22Rv1 (cell line): Measurements from ENCODE around the gene PHACTR4.

Source experiments
- H3K27ac ChIP-seq: fragments of 450-650 bp; 2 replicates; pipeline ENCODE4 v1.5.1; 2017
- CTCF ChIP-seq: fragments of 450-650 bp; IDR thresholded peaks from 2 replicates; pipeline ENCODE4 v1.5.1; 2017; ENCODE audit warnings: mild to moderate bottlenecking
- ZFX ChIP-seq: fragments of 450-650 bp; IDR thresholded peaks from 2 replicates; pipeline ENCODE4 v1.6.1; 2017; ENCODE audit warnings: antibody characterized with exemption, borderline replicate concordance

Gene PHACTR4

GRCh38 chr1:28457678-28458077 lies 88.1 kb downstream of the PHACTR4 start:
- H3K27ac ChIP-seq = no peak overlapping the region
- no peak for TF ChIP-seq ZFX

- H3K27ac ChIP-seq = no peak overlapping the region
- TF ChIP-seq CTCF (no peak), ZFX (no peak)
These were observed 89.0 kb downstream of the PHACTR4 start for GRCh38 chr1:28458237-28459228.

GRCh38 chr1:28466226-28466778 lies 96.8 kb downstream of the PHACTR4 start:
- no peak overlapping the region for H3K27ac ChIP-seq
- TF ChIP-seq CTCF (no peak), ZFX (no peak)

- H3K27ac ChIP-seq = no peak overlapping the region
- no peak for TF ChIP-seq ZFX
- no peak for TF ChIP-seq CTCF
These were observed 100.6 kb downstream of the PHACTR4 start for GRCh38 chr1:28470146-28470545.

GRCh38 chr1:28479497-28479896 lies 110.0 kb downstream of the PHACTR4 start:
- H3K27ac ChIP-seq = 0 out of 2 replicates have a peak overlapping the region, but pooled peaks have one; percentile 7

GRCh38 chr1:28480308-28480707 lies 110.8 kb downstream of the PHACTR4 start:
- no peak for TF ChIP-seq ZFX
- TF ChIP-seq CTCF = no peak
- H3K27ac ChIP-seq = no peak overlapping the region

GRCh38 chr1:28482138-28482537 lies 112.6 kb downstream of the PHACTR4 start:
- TF ChIP-seq ZFX (no peak), CTCF (no peak)
- H3K27ac ChIP-seq = no peak overlapping the region

- no peak overlapping the region for H3K27ac ChIP-seq
- TF ChIP-seq ZFX (no peak), CTCF (no peak)
These were observed 113.2 kb downstream of the PHACTR4 start for GRCh38 chr1:28482702-28483101.
